ENCODE measurements around the gene BTBD9. TPM values are rescaled to one million over a fixed set of nuclear protein-coding genes. Genes with fewer than 3 reads are reported as not detected.

BTBD9 gene
- total RNA-seq, 3 donors from 2014 or later: 12.8 to 25.5 (median 19.0) TPM

DNA sequence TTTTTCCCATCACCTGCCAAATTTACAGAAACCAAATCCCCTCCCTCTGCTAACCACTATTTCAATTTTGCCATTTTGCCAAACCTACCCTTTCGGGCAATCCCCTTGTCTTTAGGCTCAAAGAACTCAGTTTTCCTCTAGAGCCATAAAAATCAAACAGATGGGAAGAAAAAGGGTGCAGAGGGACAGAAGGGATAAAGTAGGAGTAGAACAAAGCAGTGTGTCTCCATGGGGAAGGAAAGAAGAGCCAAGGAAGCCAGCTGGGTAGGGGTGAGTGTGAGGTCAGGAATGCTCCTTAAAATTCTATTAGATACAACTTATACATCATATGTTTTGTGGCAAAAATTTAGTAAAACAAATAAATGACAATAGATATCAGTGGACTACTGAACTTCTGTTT is 316.5 kb downstream of the BTBD9 start:
- TF ChIP-seq POLR2A (IDR thresholded peaks at IDR 0.05) (no peak), CTCF (IDR thresholded peaks at IDR 0.05) (no peak), POLR2AphosphoS5 (IDR thresholded peaks at IDR 0.05) (no peak)
- no peaks in the 10 kb centered on the region for H3K36me3 ChIP-seq

DNA sequence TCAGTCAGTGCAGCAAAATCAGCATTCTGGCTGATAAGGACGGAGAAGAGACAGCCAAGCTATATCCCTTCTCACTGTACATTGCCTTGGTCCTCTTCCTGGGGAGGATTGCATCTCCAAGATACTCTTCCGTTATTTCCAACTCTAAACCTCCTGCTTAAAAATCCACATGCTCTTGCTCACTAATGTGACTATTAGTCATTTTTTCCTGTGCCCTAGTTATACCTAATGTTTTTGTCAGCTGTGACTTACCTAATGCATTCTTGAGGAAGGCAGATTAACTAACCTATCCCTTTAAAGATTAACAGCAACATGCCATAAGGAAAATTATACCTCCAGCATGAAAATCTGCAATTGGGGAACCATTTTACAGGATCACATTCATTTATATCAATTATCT is 317.6 kb downstream of the BTBD9 start:
- intact Hi-C loops (cut with DNase I; ENCODE audit: low total_unique reads): no loop called here
- Histone ChIP-seq H3K4me1 (no peaks in the 10 kb centered on the region), H3K27ac (no peak overlapping the region), H3K4me3 (no peak overlapping the region), H3K36me3 (no peaks in the 10 kb centered on the region), H3K9me3 (no peaks in the 10 kb centered on the region), H3K27me3 (no peaks in the 10 kb centered on the region)
- no peak for TF ChIP-seq CTCF (IDR thresholded peaks at IDR 0.05)
- no peak for TF ChIP-seq POLR2AphosphoS5 (IDR thresholded peaks at IDR 0.05)
- no peak for TF ChIP-seq POLR2A (IDR thresholded peaks at IDR 0.05)
- no peak for DNase-seq (ENCODE audit: low spot score in 2 of 2)

More for the DNA sequence above, 316.5 kb downstream of the BTBD9 start:
- Histone ChIP-seq H3K4me1 (no peaks in the 10 kb centered on the region), H3K27me3 (no peaks in the 10 kb centered on the region), H3K9me3 (no peaks in the 10 kb centered on the region), H3K4me3 (no peak overlapping the region), H3K27ac (no peak overlapping the region)
- intact Hi-C loops (cut with DNase I; ENCODE audit: low total_unique reads): no loop called here
- no peak for DNase-seq (ENCODE audit: low spot score in 2 of 2)

DNA sequence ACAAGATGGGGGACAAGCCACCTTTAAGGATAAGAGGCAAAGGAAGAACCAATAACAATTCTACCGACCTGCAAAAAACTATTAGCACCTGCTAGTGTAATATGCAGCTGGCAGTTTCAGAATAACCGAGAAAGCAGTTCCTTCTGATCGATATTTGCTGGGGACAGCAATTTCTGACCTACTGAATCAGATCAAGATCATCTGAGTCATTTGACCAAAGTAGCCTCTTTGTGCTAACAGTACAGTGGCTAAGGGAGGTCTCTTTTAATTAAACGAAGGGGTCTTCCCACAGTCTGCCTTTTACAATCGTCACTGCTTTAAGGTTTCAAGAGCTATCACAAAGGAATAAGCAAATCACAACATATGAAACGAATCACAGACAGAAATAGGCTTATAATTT is 318.9 kb downstream of the BTBD9 start:
- no peak overlapping the region for H3K4me3 ChIP-seq

GRCh38 chr6:38320358-38320757 is 319.4 kb downstream of the BTBD9 start:
- DNase-seq (ENCODE audit: low spot score in 2 of 2): no peak
- H3K27ac ChIP-seq: no peak overlapping the region
- intact Hi-C loops (cut with DNase I; ENCODE audit: low total_unique reads): no loop called here
- TF ChIP-seq POLR2A (IDR thresholded peaks at IDR 0.05): no peak
- no peak for TF ChIP-seq CTCF (IDR thresholded peaks at IDR 0.05)
- TF ChIP-seq POLR2AphosphoS5 (IDR thresholded peaks at IDR 0.05): no peak
- no peaks in the 10 kb centered on the region for H3K36me3 ChIP-seq
- no peaks in the 10 kb centered on the region for H3K27me3 ChIP-seq
- H3K4me1 ChIP-seq: no peaks in the 10 kb centered on the region
- no peak overlapping the region for H3K4me3 ChIP-seq
- H3K9me3 ChIP-seq: no peaks in the 10 kb centered on the region

More for the DNA sequence above, 318.9 kb downstream of the BTBD9 start:
- intact Hi-C loops (cut with DNase I; ENCODE audit: low total_unique reads): no loop called here
- DNase-seq (ENCODE audit: low spot score in 2 of 2): no peak
- Histone ChIP-seq H3K4me1 (no peaks in the 10 kb centered on the region), H3K27ac (no peak overlapping the region), H3K36me3 (no peaks in the 10 kb centered on the region), H3K27me3 (no peaks in the 10 kb centered on the region), H3K9me3 (no peaks in the 10 kb centered on the region)
- TF ChIP-seq POLR2A (IDR thresholded peaks at IDR 0.05) (no peak), CTCF (IDR thresholded peaks at IDR 0.05) (no peak), POLR2AphosphoS5 (IDR thresholded peaks at IDR 0.05) (no peak)

- TF ChIP-seq CTCF (IDR thresholded peaks at IDR 0.05) (no peak), POLR2A (IDR thresholded peaks at IDR 0.05) (no peak), POLR2AphosphoS5 (IDR thresholded peaks at IDR 0.05) (no peak)
These were observed 320.2 kb downstream of the BTBD9 start for GRCh38 chr6:38319256-38320212.

More at GRCh38 chr6:38319256-38320212, 320.2 kb downstream of the BTBD9 start:
- Histone ChIP-seq H3K27ac (no peak overlapping the region), H3K9me3 (no peaks in the 10 kb centered on the region), H3K4me3 (no peak overlapping the region), H3K27me3 (no peaks in the 10 kb centered on the region), H3K4me1 (no peaks in the 10 kb centered on the region), H3K36me3 (no peaks in the 10 kb centered on the region)
- no peak for DNase-seq (ENCODE audit: low spot score in 2 of 2)
- intact Hi-C loops (cut with DNase I; ENCODE audit: low total_unique reads): no loop called here
